GM21723 (cell line): ENCODE data around the gene CBL.

ENCODE experiments used
- ATAC-seq: cut with Tn5 transposase; IDR thresholded peaks from one replicate; pipeline ENCODE4 v1.9.1; 2021; ENCODE audit warnings: mild to moderate bottlenecking, moderate library complexity; ENCODE audit not compliant: unreplicated experiment

The CBL gene

DNA sequence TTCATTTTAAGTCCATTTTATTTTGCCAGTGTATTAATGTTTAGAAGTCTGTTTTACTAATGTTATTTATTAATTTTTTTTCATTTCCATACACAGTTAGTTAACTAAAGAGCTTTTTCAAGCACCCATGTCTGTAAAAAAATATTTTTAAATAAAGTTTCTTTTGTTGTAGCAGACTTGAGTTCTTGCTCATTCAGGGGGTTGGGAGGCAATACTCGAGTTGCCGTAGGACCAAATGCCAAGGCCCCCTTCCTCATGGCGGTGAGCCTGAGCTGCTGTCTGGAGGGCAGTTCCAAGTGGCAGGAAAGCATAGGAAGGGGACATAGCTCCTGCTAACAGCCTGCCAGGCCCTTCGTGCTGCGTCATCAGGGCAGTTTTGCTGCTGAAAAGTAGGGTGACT is 101.8 kb downstream of the CBL start:
- ATAC-seq, result no peak

DNA sequence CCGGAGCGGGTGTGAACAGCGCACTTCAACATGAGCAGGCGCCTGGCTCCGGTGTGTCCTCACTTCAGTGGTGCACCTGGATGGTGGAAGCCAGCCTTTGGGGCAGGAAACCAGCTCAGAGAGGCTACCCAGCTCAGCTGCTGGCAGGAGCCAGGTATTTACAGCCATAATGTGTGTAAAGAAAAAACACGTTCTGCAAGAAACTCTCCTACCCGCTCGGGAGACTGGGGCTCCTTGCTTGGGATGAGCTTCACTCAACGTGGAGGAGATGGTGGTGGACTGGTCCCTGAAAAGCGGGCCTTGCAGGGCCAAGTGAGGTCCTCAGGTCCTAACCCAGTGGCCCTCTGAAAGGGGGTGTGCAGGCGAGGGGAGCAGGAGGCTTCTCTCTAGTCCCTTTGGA is 103.3 kb downstream of the CBL start:
- ATAC-seq, result no peak

- no peak for ATAC-seq
Observed at GRCh38 chr11:119309953-119310681, 104.0 kb downstream of the CBL start.

DNA sequence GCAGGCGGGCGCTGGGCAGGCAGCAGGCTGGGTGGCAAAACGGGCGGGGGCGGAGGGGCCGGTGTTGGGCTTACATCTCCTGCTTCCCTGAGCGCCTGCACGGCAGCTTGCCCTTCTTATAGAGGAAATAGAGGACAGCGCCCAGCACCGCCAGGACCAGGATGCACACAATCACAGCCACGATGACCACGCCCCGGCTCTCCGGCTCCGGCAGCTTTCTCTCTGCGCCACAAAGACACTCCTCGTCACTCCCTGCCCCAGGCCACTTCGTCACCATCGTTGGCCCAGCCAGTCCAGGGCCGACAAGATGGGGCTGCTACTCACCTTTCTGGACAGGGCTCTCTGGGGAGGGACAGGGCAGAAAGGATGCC is 104.5 kb downstream of the CBL start:
- ATAC-seq, result no peak

DNA sequence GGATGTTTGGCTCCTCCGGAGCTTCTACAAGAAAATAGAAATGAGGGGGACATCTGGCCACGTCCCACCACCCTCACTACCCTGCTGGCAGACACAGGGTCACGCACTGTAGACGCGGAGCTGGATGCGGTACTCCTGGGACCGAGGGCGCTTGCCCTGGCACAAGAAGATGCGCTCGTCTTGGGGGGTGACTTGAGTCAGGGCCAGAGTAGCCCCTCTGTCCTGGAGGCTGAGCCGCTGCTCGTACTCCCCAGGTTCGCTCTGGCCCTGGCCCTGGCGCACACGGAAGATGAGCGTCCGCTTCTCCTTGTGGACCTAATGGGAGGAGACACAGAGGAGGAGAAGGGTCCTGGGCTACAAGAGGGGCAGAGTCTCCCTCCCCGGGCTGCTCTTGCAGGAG is 108.6 kb downstream of the CBL start:
- no peak for ATAC-seq

GRCh38 chr11:119315131-119316015 is 109.2 kb downstream of the CBL start:
- ATAC-seq, result peak; percentile 34

DNA sequence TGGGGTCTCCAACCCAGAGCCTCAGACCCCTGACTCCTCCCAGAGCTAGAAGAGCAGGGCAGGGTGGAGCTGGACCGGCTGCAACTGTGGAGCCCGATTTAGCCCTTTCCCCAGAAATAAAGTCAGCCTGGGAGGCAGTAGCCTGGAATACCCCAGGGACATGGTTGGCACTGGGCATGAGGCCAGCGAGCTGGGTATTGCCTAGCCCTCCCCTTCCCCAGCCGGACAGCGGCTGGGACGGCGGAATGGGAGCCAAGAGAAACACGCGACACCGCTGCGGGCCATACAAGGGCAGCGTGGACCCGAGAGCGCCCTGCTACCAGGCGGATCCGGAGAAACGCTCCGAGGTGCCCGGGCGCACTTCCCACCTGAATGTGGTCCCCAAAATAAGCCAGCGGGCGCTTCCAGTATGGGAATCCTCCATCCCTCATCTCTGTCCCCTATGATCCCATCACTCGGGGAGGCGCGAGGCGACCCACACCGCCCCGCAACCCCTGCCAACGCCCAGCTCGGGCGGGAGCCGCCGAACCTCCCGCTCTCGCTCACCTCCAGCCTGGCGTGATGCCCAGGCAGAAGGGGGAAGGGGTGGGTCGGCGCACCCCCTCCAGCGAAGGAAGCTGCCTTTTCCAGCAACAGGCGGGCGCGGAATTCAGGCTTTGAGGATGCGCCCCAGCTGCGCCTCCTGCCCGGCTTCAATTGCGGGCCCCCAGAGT is 110.0 kb downstream of the CBL start:
- no peak for ATAC-seq

GRCh38 chr11:119316729-119317591 is 110.8 kb downstream of the CBL start, which contains the start of gene MCAM:
Gene MCAM (minus strand): TSS chr11:119317130. CDS start chr11:119317101, 29 bp downstream.
- ATAC-seq, result no peak

DNA sequence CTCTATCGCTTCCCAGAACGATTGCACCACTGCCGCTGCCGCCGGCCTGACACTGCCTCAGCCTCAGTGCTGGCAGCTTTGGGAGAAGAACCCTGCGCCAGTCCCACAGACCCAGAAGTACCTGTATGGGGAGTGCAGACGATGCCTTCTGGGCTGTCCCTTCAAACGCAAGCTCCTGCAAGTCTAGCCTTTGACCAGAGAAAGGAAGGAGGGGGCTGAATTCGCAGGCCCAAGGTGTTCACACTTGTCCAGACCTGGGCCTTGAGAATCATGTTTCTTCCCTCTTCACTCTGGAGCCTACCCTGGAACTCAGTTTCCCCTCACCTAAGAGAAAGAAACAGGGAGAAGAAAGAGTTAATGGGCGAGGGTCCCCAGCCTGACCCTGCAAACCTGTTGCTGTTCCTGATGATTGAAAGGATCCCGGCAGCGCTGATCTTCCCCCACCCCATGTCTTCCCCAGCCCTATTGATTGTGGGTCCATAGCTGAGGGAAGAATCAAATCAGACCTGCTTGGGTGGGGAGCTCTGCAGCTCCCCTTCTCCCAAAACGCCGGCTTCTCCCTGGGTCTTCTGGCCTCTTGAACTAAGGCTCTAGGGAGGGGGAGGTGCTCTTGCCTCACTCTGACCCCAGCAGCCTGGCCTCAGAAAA is 111.6 kb downstream of the CBL start:
- ATAC-seq, result no peak

DNA sequence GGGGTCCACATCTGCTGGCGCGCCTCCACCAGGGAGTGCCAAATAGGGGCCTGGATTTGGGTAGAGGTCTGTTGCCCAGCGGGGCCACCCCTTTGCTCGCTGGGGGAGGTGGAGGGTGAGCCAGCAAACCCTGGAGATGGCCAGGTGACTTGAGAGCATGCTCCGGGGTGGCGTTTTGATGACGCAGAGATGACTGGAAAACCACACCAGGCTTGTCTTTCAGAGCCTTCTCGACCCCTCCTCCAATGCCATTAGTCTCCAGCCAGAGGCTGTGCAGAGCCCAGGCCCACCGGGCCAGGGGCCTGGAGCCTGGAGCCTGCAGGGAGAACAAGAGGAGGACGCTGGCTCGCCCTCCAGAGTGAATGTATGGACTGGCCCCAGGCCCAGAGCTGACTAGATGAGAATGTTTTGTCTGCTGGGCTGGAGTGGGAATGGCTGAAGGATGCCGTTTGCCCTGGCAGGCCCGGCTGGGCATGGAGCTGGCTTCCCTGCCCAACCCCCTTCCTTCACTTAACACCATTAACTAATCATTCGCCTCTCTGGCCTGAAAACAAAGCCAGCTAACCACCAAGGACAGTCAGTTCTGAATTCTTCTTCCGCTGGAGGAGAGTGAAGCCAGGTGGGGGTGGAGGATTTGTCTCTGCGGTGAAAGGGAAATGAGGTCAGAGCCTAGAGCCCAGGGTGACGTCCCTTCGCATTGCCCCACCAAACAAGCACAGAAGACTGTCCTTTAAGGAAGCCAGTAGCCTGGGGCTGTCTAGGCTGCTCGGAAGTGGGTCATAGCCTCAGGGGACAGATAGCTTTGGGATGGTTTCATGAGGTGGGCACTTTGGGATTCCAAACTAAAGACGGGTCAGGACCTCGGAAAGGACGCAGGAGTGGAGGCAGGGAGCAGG is 112.3 kb downstream of the CBL start:
- no peak for ATAC-seq

DNA sequence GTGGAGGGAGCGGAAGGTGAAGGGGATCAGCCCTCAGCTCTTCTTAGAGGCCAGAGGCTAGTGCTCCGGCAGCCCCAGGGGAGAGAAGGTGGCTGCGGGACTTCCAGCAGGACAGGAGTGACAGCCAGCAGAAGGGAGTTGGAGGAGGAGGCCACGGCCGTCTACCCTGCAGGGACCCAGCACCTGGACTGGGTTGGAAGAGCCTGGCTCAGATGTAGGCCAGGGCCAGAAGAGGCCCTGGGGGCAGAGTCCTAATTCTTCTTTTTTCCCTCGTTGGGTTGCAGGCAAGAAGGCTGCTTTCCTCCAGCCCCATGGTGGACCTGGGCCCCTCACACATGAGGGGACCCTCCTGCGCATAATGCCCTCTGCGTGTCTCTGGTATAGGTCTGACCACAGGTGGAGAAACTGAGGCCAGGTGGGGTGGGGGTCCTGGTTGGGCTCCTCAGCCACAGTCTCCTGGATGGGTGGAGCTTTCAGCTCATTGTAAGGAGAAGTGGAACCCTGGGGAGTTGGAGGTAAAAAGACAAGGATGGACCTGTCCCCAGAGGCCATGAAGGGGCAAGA is 113.1 kb downstream of the CBL start:
- no peak for ATAC-seq

- ATAC-seq, result no peak
Observed at GRCh38 chr11:119319700-119320239, 113.6 kb downstream of the CBL start.

DNA sequence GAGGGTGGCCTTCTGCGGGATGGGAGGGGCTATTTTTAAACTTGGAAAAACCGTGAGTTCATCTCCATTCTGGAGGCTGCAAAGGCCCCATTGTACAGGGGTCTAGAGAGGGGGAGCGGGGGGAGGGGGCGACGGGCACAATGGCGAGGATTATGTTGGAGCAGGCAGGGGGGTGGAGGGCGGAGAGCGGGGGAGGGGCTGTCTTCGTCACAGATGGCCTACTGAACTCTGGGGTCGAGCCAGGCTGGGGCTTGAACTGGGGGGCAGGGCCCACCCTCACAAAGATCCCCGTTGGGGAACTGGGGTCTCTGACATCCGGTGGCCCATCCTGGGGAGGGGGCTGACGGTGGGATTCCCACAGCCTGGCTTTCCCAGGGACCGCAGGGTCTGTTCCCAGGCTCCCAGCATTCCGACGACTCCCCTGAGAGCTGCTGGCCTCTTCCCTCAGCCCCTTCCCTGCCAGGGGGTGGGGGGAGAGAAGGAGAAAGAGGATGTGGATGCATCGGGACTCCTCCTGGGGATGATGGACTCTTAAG is 114.2 kb downstream of the CBL start:
- ATAC-seq, result no peak

GRCh38 chr11:119320776-119321524 is 114.8 kb downstream of the CBL start:
- peak; percentile 53 for ATAC-seq

DNA sequence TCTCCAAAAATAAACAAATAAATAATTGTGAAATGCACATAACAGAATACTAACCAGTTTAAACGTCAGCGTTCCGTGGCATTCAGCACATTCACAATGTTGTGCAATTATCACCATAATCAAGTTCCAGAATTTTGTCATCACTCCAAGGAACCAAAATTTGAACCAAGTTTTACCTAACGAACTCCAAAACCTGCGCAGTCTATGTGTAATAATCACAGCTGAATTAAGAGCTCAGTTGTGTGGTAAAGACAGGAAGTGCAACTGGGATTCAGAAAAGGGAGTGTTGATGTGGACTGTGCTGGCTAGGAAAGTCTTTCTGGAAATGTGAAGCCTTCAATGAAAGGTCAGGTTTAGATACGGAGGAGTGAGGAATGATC is 116.2 kb downstream of the CBL start:
- ATAC-seq, result no peak

DNA sequence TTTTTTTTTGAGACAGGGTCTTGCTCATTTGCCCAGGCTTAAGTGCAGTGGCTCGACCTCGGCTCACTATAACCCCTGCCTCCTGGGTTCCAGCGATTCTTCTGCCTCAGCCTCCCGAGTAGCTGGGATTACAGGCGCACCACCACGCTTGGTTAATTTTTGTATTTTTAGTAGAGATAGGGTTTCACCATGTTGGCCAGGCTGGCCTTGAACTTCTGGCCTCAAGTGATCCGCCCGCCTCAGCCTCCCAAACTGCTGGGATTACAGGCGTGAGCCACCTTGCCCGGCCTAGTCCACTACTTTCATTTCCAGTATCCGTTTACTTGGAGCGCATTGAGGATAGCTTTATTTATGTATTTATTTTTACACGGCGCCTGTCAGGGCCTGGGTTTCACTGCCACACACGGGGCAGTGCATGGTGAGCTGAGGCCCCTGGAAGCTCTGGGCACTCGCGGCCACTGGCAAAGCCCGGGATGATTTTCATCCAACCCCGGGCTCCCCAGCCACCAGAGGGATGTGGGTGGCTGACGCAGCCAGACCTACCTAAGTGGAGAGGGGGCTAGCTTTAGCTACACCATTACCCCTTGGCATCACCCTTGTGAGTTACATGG is 116.9 kb downstream of the CBL start:
- no peak for ATAC-seq

GRCh38 chr11:119323532-119324033 is 117.4 kb downstream of the CBL start:
- ATAC-seq, result no peak
